KMS-11 (cell line): ENCODE measurements around the gene BSND.

Experiments
- H2AFZ ChIP-seq: fragments of 200-600 bp; sonication (generic); 2 replicates; pipeline ENCODE4 v1.6.1; 2016; ENCODE audit warnings: antibody characterized with exemption, mixed run types, low read depth
- H3K27ac ChIP-seq: fragments of 200-600 bp; sonication (generic); 2 replicates; pipeline ENCODE4 v1.6.1; 2016; ENCODE audit warnings: mild to moderate bottlenecking, mixed run types
- H3K27me3 ChIP-seq: fragments of 200-600 bp; sonication (generic); 2 replicates; pipeline ENCODE4 v1.6.1; 2017; ENCODE audit warnings: mild to moderate bottlenecking, low read depth, mixed run types, moderate library complexity; ENCODE audit not compliant: insufficient read depth
- H3K36me3 ChIP-seq: fragments of 200-600 bp; sonication (generic); 2 replicates; pipeline ENCODE4 v1.6.1; 2017; ENCODE audit warnings: mild to moderate bottlenecking, mixed run types; ENCODE audit not compliant: insufficient read depth
- H3K4me1 ChIP-seq: fragments of 200-600 bp; sonication (generic); 2 replicates; pipeline ENCODE4 v1.6.1; 2016; ENCODE audit warnings: mild to moderate bottlenecking, low read depth, mixed run types; ENCODE audit not compliant: poor library complexity, severe bottlenecking
- H3K4me2 ChIP-seq: fragments of 200-600 bp; sonication (generic); 2 replicates; pipeline ENCODE4 v1.7.0; 2016; ENCODE audit warnings: mild to moderate bottlenecking, mixed run types
- H3K4me3 ChIP-seq: fragments of 200-600 bp; sonication (generic); IDR thresholded peaks from 2 replicates; pipeline ENCODE4 v1.6.1; 2017; ENCODE audit warnings: low read depth, low read length, mixed read lengths; ENCODE audit not compliant: insufficient read depth
- H3K79me2 ChIP-seq: fragments of 200-600 bp; sonication (generic); 2 replicates; pipeline ENCODE4 v1.6.1; 2016; ENCODE audit warnings: low read depth, mixed run types; ENCODE audit not compliant: insufficient read depth
- H3K9ac ChIP-seq: fragments of 200-600 bp; sonication (generic); 2 replicates; pipeline ENCODE4 v1.6.1; 2016; ENCODE audit warnings: mild to moderate bottlenecking, mixed run types
- H4K20me1 ChIP-seq: fragments of 200-600 bp; sonication (generic); 2 replicates; pipeline ENCODE4 v1.6.1; 2016; ENCODE audit warnings: mild to moderate bottlenecking, mixed run types; ENCODE audit not compliant: insufficient read depth
- TF ChIP-seq, protein P1 (sequence below): fragments of 200-600 bp; sonication (generic); conservative IDR thresholded peaks from 2 replicates; pipeline ENCODE4 v1.6.1; 2017; ENCODE audit warnings: low read depth, mild to moderate bottlenecking, antibody characterized with exemption, low read length, moderate library complexity, mixed read lengths

Gene BSND

DNA sequence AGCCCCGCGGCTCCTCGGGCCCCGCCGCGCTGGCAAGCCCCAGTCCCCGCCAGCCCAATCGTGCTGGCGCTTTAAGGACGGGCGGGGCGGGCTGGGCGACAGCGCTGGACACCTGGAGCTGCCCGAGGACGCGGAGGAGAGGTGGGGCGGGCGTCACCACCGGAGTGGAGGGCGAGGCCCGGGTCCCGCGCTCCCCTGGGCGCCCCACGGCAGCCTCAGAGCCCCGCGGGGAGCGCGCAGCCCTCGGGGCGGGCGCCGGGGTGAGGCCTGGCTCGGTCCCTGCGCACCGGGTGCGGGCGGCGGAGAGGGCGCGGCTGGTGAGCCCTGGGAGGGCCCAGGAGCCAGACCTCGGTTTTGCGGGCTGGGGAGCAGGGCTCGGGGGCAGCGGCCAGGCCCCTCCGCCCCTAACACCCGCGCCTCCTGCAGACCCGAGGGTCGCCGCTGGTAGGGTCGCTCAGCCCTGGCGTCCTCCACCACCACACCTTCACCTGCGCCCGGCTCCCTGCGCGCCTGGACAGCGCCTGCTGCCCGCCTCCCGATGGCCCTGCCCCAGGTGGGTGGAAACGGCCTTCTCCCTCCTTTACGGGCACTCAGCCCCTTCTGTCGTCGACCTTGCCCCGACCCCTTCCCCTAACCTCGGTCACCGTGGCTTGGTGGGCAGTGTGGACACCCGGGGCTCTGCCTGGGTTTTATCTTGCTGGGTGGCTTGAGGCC lies 18.0 kb upstream of the BSND start, which contains the start of gene TMEM61:
Gene TMEM61 (plus strand): TSS at position 101 of the 714 bp plus-strand sequence. CDS start 438 bp downstream, at position 539.
- no peak within 1 kb of the TSS for H3K27ac ChIP-seq
- TF ChIP-seq, protein P1, sequence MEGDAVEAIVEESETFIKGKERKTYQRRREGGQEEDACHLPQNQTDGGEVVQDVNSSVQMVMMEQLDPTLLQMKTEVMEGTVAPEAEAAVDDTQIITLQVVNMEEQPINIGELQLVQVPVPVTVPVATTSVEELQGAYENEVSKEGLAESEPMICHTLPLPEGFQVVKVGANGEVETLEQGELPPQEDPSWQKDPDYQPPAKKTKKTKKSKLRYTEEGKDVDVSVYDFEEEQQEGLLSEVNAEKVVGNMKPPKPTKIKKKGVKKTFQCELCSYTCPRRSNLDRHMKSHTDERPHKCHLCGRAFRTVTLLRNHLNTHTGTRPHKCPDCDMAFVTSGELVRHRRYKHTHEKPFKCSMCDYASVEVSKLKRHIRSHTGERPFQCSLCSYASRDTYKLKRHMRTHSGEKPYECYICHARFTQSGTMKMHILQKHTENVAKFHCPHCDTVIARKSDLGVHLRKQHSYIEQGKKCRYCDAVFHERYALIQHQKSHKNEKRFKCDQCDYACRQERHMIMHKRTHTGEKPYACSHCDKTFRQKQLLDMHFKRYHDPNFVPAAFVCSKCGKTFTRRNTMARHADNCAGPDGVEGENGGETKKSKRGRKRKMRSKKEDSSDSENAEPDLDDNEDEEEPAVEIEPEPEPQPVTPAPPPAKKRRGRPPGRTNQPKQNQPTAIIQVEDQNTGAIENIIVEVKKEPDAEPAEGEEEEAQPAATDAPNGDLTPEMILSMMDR, result no peak
- H3K4me2 ChIP-seq, result no peak within 1 kb of the TSS
- H3K36me3 ChIP-seq, result no peaks in the 10 kb centered on the region
- H3K4me1 ChIP-seq, result no peaks in the 10 kb centered on the region
- no peak within 1 kb of the TSS for H3K9ac ChIP-seq
- H2AFZ ChIP-seq, result no peak within 1 kb of the TSS
- no peak within 1 kb of the TSS for H3K4me3 ChIP-seq
- no peaks in the 10 kb centered on the region for H4K20me1 ChIP-seq
- H3K27me3 ChIP-seq, result no peaks in the 10 kb centered on the region
- no peaks in the 10 kb centered on the region for H3K79me2 ChIP-seq

DNA sequence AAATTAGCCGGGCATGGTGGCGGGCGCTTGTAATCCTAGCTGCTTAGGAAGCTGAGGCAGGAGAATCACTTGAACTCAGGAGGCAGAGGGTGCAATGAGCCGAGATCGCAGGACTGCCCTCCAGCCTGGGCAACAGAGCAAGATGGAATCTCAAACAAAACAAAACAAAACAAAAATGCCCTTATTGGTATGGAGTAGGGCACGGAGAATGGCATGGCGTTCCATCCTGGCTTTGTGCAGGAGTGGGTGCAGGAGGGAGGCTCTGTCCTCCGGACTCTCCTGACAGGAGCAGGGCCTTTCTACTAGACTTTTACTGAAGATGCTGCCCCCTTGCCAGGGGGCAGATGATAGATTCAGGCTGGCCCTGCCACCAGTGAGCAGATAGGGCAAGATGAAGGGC lies 17.3 kb upstream of the BSND start:
- no peaks in the 10 kb centered on the region for H3K4me1 ChIP-seq
- H3K4me3 ChIP-seq, result no peak overlapping the region
- no peak overlapping the region for H3K9ac ChIP-seq
- no peak overlapping the region for H3K4me2 ChIP-seq
- H3K27me3 ChIP-seq, result no peaks in the 10 kb centered on the region
- no peaks in the 10 kb centered on the region for H4K20me1 ChIP-seq
- H3K79me2 ChIP-seq, result no peaks in the 10 kb centered on the region
- no peak overlapping the region for H2AFZ ChIP-seq
- H3K27ac ChIP-seq, result no peak overlapping the region
- TF ChIP-seq, protein P1, result no peak
- no peaks in the 10 kb centered on the region for H3K36me3 ChIP-seq

DNA sequence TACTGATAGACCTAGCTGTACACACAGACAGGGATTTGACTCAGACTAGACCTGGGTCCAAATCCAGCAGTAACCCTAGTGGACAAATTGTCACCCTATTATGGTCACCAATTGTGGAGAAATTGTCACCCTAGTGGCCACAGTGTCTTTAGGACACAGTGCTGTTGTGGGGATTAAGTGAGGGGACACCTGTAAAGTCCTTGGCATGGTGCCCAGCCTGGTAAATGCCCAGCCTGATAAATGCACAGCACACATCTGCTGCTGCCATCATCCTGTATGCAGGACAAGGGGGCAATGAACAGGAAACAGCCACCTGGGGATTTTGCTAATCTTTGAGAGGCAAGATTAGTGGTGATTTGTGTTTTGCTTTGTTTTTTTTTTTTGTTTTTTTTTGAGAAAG lies 16.0 kb upstream of the BSND start:
- Histone ChIP-seq H3K4me1 (no peaks in the 10 kb centered on the region), H4K20me1 (no peaks in the 10 kb centered on the region), H3K9ac (no peak overlapping the region), H3K27ac (no peak overlapping the region), H2AFZ (no peak overlapping the region), H3K36me3 (no peaks in the 10 kb centered on the region), H3K27me3 (no peaks in the 10 kb centered on the region), H3K4me3 (no peak overlapping the region), H3K79me2 (no peaks in the 10 kb centered on the region), H3K4me2 (no peak overlapping the region)
- TF ChIP-seq, protein P1, result no peak

DNA sequence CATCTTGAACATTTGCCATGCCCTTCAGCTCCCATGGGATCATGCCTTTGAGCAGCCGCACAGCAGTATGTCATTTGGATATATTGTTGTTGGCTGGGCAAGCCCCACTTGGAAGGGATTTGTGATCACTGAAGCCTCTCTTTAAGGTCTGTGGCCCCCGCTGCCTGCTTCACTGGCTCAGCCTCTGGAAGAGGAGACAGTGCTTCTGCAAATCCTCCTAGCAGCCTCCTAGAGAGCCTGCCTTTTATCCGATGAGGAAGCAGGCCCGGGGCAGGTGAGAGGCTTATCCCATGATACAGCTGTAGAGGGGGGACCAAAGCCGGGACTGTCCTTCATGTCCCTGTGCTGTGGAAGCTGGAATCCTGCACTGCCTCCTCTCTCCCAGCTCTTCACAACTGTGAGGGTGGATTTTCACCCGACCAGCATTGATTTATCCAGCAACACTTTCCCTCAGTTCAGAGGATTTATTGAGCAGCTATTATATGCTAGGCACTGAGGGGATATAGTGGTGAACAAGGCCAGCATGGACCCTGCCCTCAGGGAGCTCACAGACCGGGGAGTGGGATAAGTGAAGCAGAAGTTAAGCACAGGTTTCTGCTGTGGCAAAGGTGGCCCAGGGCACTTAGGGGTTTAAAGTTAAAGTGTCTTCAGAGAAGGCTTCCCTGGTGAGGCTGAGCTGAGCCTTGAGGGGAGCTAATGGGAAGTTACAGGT lies 14.4 kb upstream of the BSND start:
- Histone ChIP-seq H3K9ac (no peak overlapping the region), H4K20me1 (no peaks in the 10 kb centered on the region), H3K79me2 (no peaks in the 10 kb centered on the region), H2AFZ (no peak overlapping the region), H3K36me3 (no peaks in the 10 kb centered on the region), H3K4me1 (no peaks in the 10 kb centered on the region), H3K4me3 (no peak overlapping the region), H3K4me2 (no peak overlapping the region), H3K27me3 (no peaks in the 10 kb centered on the region), H3K27ac (no peak overlapping the region)
- TF ChIP-seq, protein P1, result no peak
